ELR (cell line): Measurements from ENCODE around the gene PTK7.

ENCODE experiments used
- DNase-seq: peaks from one replicate; pipeline ENCODE4 v3.0.0-alpha.2; 2015; ENCODE audit warnings: low read depth

The PTK7 gene

DNA sequence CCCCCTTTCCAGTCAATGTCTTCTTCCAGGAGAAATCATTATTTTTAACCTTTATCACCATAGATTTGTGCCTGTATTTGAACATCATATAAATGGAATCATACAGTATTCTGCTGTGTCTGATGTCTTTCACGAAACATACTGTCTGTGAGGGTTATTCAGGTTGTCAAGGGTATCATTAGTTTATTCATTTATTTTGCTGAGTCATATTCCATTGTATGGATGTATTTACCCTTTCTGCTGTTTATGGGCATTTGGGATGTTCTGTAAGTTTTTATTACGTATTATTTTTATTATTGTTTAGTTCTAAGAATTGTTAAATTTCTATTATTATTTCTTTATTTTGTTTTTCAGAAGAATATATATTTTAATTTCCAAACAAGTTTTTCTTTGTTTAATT, 131.2 kb downstream of the PTK7 start:
- no peak for DNase-seq
